Stimulated activated CD4-positive, alpha-beta T cell treated with anti-CD3 and anti-CD28 coated beads, Interleukin-12 subunit alpha, Interleukin-12 subunit beta, amount 100 ng/mL, for 24 hours (primary cell): ENCODE data around the gene NIPAL1.

ENCODE experiments used
- DNase-seq, 2 experiments: peaks; one replicate each; pipeline ENCODE4 v3.0.0-alpha.2; 2020; ENCODE audit warnings: low read depth in 2 of 2

The NIPAL1 gene

GRCh38 chr4:48065587-48066052 lies 49.0 kb downstream of the NIPAL1 start:
- no peak for DNase-seq

GRCh38 chr4:48067536-48067935 lies 51.0 kb downstream of the NIPAL1 start:
- DNase-seq = no peak

DNA sequence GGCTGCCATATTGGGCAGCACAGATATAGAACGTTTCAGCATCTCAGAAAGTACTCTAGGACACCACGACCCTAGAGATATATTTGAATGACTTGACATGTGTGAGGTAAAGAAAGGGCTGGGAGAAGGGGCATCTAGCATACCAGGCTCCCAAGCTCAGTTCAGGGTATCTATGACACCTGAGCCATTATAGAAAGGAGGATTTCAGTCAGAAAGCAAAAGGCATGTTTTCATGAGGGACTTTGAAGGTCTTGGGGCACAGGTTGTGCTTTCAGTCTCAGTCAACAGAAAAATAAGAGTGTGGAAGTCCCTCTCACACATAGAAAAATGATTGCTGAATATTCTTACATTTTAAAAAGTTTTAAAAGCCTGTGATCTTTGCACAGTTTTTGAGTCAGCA lies 51.6 kb downstream of the NIPAL1 start:
- no peak for DNase-seq

DNA sequence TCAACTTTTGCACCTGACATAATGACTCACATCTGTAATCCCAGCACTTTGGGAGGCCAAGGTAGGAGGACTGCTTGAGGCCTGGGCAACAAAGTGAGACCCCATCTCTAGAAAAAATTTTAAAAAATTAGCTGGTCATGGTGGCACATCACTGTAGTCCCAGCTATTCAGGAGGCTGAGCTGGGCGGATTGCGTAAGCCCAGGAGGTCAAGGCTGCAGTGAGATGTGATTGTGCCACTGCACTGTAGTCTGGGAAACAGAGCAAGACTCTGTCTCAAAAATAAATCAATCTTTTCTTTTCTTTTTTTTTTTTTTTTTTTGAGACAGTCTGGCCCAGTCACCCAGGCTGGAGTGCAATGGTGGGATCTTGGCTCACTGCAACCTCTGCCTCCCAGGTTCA lies 52.5 kb downstream of the NIPAL1 start:
- no peak for DNase-seq

DNA sequence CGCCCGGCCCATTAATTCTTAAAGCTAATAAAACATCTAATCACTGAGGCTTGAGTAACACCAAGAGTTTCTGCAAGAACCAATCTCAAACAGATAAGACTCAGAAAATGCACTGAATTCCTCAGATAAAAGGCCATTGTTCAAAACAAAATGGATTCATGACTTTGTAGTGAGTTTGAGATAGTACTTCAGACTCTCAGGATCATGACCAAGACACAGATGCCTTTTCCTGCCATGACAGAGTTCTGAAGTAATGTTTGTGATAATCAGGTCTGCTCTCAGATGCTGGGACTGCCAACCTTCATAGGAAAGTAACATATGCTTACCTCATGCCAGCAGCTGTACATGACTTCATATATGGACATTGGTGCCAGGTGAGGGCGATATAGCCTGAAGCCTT lies 54.6 kb downstream of the NIPAL1 start:
- no peak for DNase-seq

DNA sequence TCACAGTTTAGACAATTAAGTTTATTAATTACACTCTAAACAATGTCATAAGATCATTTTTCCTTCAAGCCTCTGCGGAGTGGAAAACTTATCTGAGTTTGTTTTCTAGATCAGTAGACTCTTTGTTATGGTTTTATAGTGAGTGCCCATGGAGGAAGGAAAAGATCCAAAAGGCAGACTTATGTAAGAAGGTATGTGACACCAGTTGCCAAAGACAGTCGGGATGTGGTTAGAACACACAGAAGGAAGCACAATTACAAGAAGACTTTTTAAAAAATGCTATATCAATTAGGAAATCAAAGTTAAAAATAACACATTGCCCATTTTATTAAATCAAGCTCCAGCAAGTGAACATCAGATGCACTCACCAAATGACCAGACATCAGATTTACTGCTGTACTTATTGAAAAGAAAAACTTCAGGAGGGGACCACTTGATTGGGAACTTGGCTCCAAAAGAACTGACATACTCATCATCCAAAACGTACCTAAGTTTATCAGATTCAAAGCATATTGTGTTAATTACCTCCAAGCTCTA lies 57.1 kb downstream of the NIPAL1 start:
- DNase-seq = no peak

DNA sequence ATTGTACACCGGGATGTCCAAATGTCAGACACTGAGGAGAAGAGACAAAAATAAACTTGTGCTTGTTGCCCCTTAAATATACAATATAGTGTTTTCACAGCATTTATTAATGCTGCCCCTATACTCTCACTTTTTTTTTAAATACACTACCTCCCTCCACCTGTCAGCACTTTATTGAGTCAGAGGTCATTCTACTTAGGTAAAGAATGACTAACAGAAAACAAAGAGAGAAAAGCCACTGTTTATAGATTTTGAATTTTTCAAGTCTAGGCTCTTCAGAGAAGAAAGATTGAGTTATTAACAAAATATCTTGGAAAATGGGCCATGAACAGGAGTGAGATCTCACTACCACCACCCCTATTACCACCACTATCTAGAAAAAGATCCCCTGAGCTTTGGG lies 58.1 kb downstream of the NIPAL1 start:
- no peak for DNase-seq

- no peak for DNase-seq
Measured at GRCh38 chr4:48078425-48078824, 61.9 kb downstream of the NIPAL1 start.

DNA sequence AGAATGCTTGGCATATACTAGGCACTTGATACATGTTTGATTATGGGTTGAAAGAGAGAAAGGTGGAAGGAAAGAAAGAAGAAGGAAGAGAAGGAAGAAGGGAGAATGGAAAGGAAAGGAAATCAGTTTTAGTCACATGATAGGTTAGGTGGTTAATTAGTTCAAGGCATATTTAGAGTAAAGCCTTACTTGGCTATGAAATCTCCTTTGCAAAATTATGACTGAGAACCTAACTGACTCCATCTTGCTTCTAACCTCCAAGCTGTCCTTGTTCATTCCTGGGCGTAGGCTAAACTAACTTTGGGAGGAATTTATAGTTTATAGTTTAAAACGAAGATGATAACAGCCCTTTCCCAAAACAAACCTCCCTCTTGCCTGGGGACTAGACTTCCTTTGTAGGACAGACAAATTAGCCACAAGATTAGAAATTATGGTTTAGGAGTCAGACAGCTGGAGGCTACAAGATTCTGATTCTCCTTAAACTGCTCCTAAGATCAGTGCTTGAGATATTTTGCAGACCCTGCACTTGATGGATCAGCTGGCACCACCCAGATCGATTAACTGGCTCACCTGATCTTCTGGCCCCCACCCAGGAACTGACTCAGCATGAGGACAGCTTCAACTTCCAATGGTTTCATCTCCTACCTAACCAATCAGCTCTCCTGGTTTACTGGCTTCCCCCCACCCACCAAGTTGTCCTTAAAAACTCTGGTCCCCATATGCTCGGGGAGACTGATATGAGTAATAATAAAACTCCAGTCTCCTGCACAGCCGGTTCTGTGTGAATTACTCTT lies 62.5 kb downstream of the NIPAL1 start:
- DNase-seq = no peak

GRCh38 chr4:48079972-48080391 lies 63.4 kb downstream of the NIPAL1 start:
- no peak for DNase-seq

GRCh38 chr4:48081196-48081595 lies 64.6 kb downstream of the NIPAL1 start:
- no peak for DNase-seq

GRCh38 chr4:48082956-48083355 lies 66.4 kb downstream of the NIPAL1 start:
- no peak for DNase-seq

GRCh38 chr4:48085821-48086589 lies 69.4 kb downstream of the NIPAL1 start:
- no peak for DNase-seq
